NCI-H1417 (cell line): Measurements from ENCODE around the gene EPHB1.

Experiments
- DNase-seq, 3 experiments: peaks; one replicate each; lab custom pipeline; 2025; lab: John Stamatoyannopoulos, UW

EPHB1 gene

GRCh38 chr3:135158520-135158919, 363.5 kb downstream of the EPHB1 start:
- DNase-seq, result peak in 1 of 3 experiments; percentile 11

- DNase-seq, result peak in 2 of 3 experiments; percentile 57 to 83
Observed at GRCh38 chr3:135159681-135160247, 364.7 kb downstream of the EPHB1 start.

- DNase-seq, result no peak
Observed at GRCh38 chr3:135161425-135161824, 366.4 kb downstream of the EPHB1 start.

- DNase-seq, result no peak
Observed at GRCh38 chr3:135163701-135164100, 368.6 kb downstream of the EPHB1 start.

GRCh38 chr3:135165260-135165659, 370.2 kb downstream of the EPHB1 start:
- no peak for DNase-seq

- DNase-seq, result no peak
Observed at GRCh38 chr3:135166266-135166825, 371.3 kb downstream of the EPHB1 start.

GRCh38 chr3:135168822-135169221, 373.8 kb downstream of the EPHB1 start:
- no peak for DNase-seq

GRCh38 chr3:135169651-135170050, 374.6 kb downstream of the EPHB1 start:
- no peak for DNase-seq

GRCh38 chr3:135170732-135171131, 375.7 kb downstream of the EPHB1 start:
- no peak for DNase-seq

- peak in 1 of 3 experiments; percentile 6 for DNase-seq
Observed at GRCh38 chr3:135172191-135172869, 377.3 kb downstream of the EPHB1 start.

- no peak for DNase-seq
Observed at GRCh38 chr3:135175728-135176277, 380.7 kb downstream of the EPHB1 start.

- no peak for DNase-seq
Observed at GRCh38 chr3:135176881-135177280, 381.8 kb downstream of the EPHB1 start.

- DNase-seq, result no peak
Observed at GRCh38 chr3:135178566-135178965, 383.5 kb downstream of the EPHB1 start.

- no peak for DNase-seq
Observed at GRCh38 chr3:135181408-135181807, 386.3 kb downstream of the EPHB1 start.

GRCh38 chr3:135182364-135182998, 387.4 kb downstream of the EPHB1 start:
- DNase-seq, result no peak

GRCh38 chr3:135190658-135191057, 395.6 kb downstream of the EPHB1 start:
- no peak for DNase-seq

GRCh38 chr3:135191708-135192107, 396.6 kb downstream of the EPHB1 start:
- DNase-seq, result no peak

- no peak for DNase-seq
Observed at GRCh38 chr3:135192929-135193328, 397.9 kb downstream of the EPHB1 start.

GRCh38 chr3:135197246-135197645, 402.2 kb downstream of the EPHB1 start:
- no peak for DNase-seq

- no peak for DNase-seq
Observed at GRCh38 chr3:135197856-135198255, 402.8 kb downstream of the EPHB1 start.

GRCh38 chr3:135199137-135199536, 404.1 kb downstream of the EPHB1 start:
- DNase-seq, result no peak

- no peak for DNase-seq
Observed at GRCh38 chr3:135203026-135203425, 408.0 kb downstream of the EPHB1 start.

- DNase-seq, result no peak
Observed at GRCh38 chr3:135213213-135213612, 418.2 kb downstream of the EPHB1 start.
